Hepatocyte (in vitro differentiated cells): ENCODE data around the gene CATSPER4. TPM values are rescaled to one million over a fixed set of nuclear protein-coding genes. Genes with fewer than 3 reads are reported as not detected.

Experiments
- DNase-seq: peaks from one replicate; pipeline ENCODE4 v3.0.0-alpha.2; 2016; ENCODE audit warnings: low spot score
- H2AFZ ChIP-seq: fragments of 200-600 bp; sonication (generic); 2 replicates; pipeline ENCODE4 v1.6.0; 2016; ENCODE audit warnings: antibody characterized with exemption, mild to moderate bottlenecking
- H3K27ac ChIP-seq: fragments of 200-600 bp; sonication (generic); 2 replicates; pipeline ENCODE4 v1.5.1; 2016; ENCODE audit warnings: mild to moderate bottlenecking
- H3K27me3 ChIP-seq: fragments of 200-600 bp; sonication (generic); 2 replicates; pipeline ENCODE4 v1.6.1; 2016
- H3K36me3 ChIP-seq: fragments of 200-600 bp; sonication (generic); replicated peaks from 2 replicates; pipeline ENCODE4 v1.5.1; 2016; ENCODE audit warnings: low read depth; ENCODE audit not compliant: insufficient read depth
- H3K4me1 ChIP-seq: fragments of 200-600 bp; sonication (generic); 2 replicates; pipeline ENCODE4 v1.5.1; 2016; ENCODE audit warnings: mild to moderate bottlenecking, moderate library complexity; ENCODE audit not compliant: insufficient read depth
- H3K4me2 ChIP-seq: fragments of 200-600 bp; sonication (generic); 2 replicates; pipeline ENCODE4 v1.6.0; 2016
- H3K4me3 ChIP-seq: fragments of 200-600 bp; sonication (generic); 2 replicates; pipeline ENCODE4 v1.5.1; 2016; ENCODE audit warnings: mild to moderate bottlenecking
- H3K79me2 ChIP-seq: fragments of 200-600 bp; sonication (generic); 2 replicates; pipeline ENCODE4 v1.6.0; 2017; ENCODE audit warnings: mild to moderate bottlenecking
- H3K9me2 ChIP-seq: fragments of 200-600 bp; sonication (generic); replicated peaks from 2 replicates; pipeline ENCODE4 v1.6.0; 2017; ENCODE audit warnings: mild to moderate bottlenecking; ENCODE audit not compliant: insufficient read depth
- H3K9me3 ChIP-seq: fragments of 200-600 bp; sonication (generic); 2 replicates; pipeline ENCODE4 v1.5.1; 2016; ENCODE audit warnings: low read depth, mild to moderate bottlenecking
- H4K20me1 ChIP-seq: fragments of 200-600 bp; sonication (generic); 2 replicates; pipeline ENCODE4 v1.6.0; 2016; ENCODE audit warnings: mild to moderate bottlenecking; ENCODE audit not compliant: insufficient read depth, poor library complexity, severe bottlenecking
- EZH2 ChIP-seq: fragments of 200-600 bp; sonication (generic); IDR thresholded peaks from 2 replicates; pipeline ENCODE4 v1.6.1; 2016; ENCODE audit warnings: antibody characterized with exemption, mild to moderate bottlenecking, borderline replicate concordance
- EZH2phosphoT487 ChIP-seq: fragments of 200-600 bp; sonication (generic); IDR thresholded peaks from one replicate; pipeline ENCODE4 v1.6.1; 2018; ENCODE audit warnings: antibody characterized with exemption, mild to moderate bottlenecking, low read depth, moderate library complexity; ENCODE audit not compliant: unreplicated experiment, severe bottlenecking
- WGBS: methylation state at CpG from one replicate; pipeline ENCODE4 v1.1.6; 2016; ENCODE audit warnings: low lambda C conversion rate; ENCODE audit errors: missing lambda C conversion rate; 5-methylcytosine and 5-hydroxymethylcytosine counted together
- polyA plus RNA-seq: library from polyadenylated mRNA; unstranded; fragments of >200 nt; fragmentation: Nextera tagmentation; extraction: Ambion mirVana; gene quantifications from 2 replicates; pipeline ENCODE4 v1.2.1, GENCODE V29; 2016
- total RNA-seq: library from RNA; depleted of rRNA; stranded (reverse); fragments of >200 nt; gene quantifications from 2 replicates; pipeline ENCODE4 v1.2.3, GENCODE V29; 2014
- TF ChIP-seq, protein P1 (sequence below): fragments of 200-600 bp; sonication (generic); IDR thresholded peaks from 2 replicates; pipeline ENCODE4 v1.5.1; 2016; ENCODE audit warnings: antibody characterized with exemption, mild to moderate bottlenecking; ENCODE audit not compliant: poor library complexity

CATSPER4 gene
- total and polyA plus RNA-seq, 2 experiments from 2014 or later, result 0.07 TPM; not detected in 1

- Histone ChIP-seq H2AFZ (no peak overlapping the region), H3K4me2 (no peak overlapping the region), H3K27me3 (no peaks in the 10 kb centered on the region), H3K4me3 (no peak overlapping the region), H3K36me3 (no peaks in the 10 kb centered on the region), H3K4me1 (no peaks in the 10 kb centered on the region), H3K9me2 (no peaks in the 10 kb centered on the region), H3K9me3 (no peaks in the 10 kb centered on the region), H3K79me2 (no peaks in the 10 kb centered on the region), H3K27ac (no peak overlapping the region), H4K20me1 (no peaks in the 10 kb centered on the region)
- no peak for TF ChIP-seq EZH2phosphoT487
- TF ChIP-seq, protein P1, sequence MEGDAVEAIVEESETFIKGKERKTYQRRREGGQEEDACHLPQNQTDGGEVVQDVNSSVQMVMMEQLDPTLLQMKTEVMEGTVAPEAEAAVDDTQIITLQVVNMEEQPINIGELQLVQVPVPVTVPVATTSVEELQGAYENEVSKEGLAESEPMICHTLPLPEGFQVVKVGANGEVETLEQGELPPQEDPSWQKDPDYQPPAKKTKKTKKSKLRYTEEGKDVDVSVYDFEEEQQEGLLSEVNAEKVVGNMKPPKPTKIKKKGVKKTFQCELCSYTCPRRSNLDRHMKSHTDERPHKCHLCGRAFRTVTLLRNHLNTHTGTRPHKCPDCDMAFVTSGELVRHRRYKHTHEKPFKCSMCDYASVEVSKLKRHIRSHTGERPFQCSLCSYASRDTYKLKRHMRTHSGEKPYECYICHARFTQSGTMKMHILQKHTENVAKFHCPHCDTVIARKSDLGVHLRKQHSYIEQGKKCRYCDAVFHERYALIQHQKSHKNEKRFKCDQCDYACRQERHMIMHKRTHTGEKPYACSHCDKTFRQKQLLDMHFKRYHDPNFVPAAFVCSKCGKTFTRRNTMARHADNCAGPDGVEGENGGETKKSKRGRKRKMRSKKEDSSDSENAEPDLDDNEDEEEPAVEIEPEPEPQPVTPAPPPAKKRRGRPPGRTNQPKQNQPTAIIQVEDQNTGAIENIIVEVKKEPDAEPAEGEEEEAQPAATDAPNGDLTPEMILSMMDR, result no peak
- TF ChIP-seq EZH2, result no peak
- no peak for DNase-seq
- WGBS, result 97% methylated on average over 8 of the region's 8 CpGs
These were observed 1.9 kb upstream of the CATSPER4 start for GRCh38 chr1:26188477-26188876.

DNA sequence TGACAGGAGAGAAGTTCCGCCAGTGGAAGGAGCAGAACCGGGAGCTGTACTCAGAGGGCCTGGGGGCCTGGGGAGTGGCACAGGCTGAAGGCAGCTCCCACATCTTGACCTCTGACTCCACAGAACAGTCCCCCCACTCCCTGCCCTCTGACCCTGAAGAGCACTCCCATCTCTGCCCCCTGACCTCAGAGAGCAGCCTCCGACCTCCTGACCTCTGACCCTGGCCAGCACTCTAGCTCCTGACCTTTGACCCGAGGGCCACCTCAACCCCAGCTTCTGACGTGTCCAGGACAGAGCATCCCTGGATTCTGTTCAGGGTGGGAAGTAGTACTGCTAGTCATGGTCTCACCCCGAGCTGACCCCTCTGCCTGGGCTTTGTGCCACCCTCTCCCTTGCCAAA, 1.1 kb upstream of the CATSPER4 start:
- no peaks in the 10 kb centered on the region for H3K9me3 ChIP-seq
- H3K9me2 ChIP-seq, result no peaks in the 10 kb centered on the region
- no peak overlapping the region for H3K27ac ChIP-seq
- H3K4me1 ChIP-seq, result no peaks in the 10 kb centered on the region
- H3K27me3 ChIP-seq, result no peaks in the 10 kb centered on the region
- WGBS, result 77% methylated on average over 5 of the region's 6 CpGs
- H3K79me2 ChIP-seq, result no peaks in the 10 kb centered on the region
- DNase-seq, result no peak
- H3K36me3 ChIP-seq, result no peaks in the 10 kb centered on the region
- no peak overlapping the region for H3K4me3 ChIP-seq
- TF ChIP-seq EZH2phosphoT487, result no peak
- TF ChIP-seq EZH2, result no peak
- TF ChIP-seq, protein P1, result no peak
- no peak overlapping the region for H3K4me2 ChIP-seq
- H4K20me1 ChIP-seq, result no peaks in the 10 kb centered on the region
- H2AFZ ChIP-seq, result no peak overlapping the region

DNA sequence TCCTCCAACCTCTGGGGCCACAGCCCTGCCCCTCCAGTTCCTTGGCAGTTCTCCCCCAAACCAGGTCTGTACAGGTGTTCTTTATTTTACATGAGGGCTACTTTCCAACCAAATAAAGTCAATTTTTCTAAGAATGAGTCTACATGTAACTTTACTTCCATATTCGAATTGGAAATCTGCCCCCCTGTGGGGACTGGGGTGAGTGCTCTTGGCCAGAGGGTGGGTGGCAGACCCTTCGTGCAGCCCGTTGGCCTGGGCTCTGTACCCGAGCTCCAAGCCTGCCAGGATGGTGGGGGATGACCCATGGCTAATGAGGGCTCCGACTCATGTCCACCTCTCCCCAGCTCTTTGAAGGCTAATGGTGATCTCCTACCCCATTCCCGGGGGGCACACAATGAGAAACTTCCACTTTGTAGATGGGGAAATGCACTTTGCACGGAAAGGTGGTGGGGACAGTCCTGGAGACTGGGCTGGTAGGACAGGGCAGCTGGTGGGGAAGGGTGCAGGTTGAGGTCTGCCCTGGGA, 589 bp upstream of the CATSPER4 start:
- TF ChIP-seq EZH2 (no peak), EZH2phosphoT487 (no peak)
- TF ChIP-seq, protein P1, result no peak
- no peaks in the 10 kb centered on the region for H4K20me1 ChIP-seq
- no peaks in the 10 kb centered on the region for H3K27me3 ChIP-seq
- WGBS, result 85% methylated on average over 7 of the region's 7 CpGs
- H3K79me2 ChIP-seq, result no peaks in the 10 kb centered on the region
- no peak overlapping the region for H3K4me3 ChIP-seq
- no peak overlapping the region for H3K27ac ChIP-seq
- H3K4me2 ChIP-seq, result no peak overlapping the region
- no peaks in the 10 kb centered on the region for H3K9me2 ChIP-seq
- H3K9me3 ChIP-seq, result no peaks in the 10 kb centered on the region
- H3K4me1 ChIP-seq, result no peaks in the 10 kb centered on the region
- H3K36me3 ChIP-seq, result no peaks in the 10 kb centered on the region
- no peak overlapping the region for H2AFZ ChIP-seq
- DNase-seq, result no peak

DNA sequence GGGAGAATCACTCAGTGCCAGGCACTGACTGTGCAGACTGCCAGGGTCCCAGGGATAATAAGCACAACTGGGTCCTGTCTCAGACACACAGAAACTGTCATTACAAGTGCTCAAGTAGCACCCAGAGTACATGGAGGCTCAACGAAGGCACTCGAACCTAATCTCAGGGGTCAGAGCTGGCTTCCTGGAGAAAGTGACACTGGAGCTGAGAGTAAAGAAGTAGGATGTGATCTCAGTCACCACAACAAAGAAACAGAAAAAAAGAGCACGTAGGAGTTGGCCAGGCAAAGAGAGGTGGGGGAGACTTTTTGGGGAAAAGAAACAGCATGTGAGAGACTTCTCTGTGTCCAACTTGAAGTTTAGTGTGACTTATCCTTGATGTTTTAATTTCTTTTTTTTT, 1.3 kb downstream of the CATSPER4 start:
- Histone ChIP-seq H3K27ac (no peak overlapping the region), H3K9me2 (no peaks in the 10 kb centered on the region), H3K36me3 (no peaks in the 10 kb centered on the region), H3K4me3 (no peak overlapping the region), H3K9me3 (no peaks in the 10 kb centered on the region), H4K20me1 (no peaks in the 10 kb centered on the region), H2AFZ (no peak overlapping the region), H3K79me2 (no peaks in the 10 kb centered on the region), H3K4me1 (no peaks in the 10 kb centered on the region), H3K4me2 (no peak overlapping the region), H3K27me3 (no peaks in the 10 kb centered on the region)
- DNase-seq, result no peak
- WGBS, result 76% methylated on average over 3 of the region's 3 CpGs
- no peak for TF ChIP-seq EZH2phosphoT487
- TF ChIP-seq EZH2, result no peak
- TF ChIP-seq, protein P1, result no peak
